Endothelial cell (in vitro differentiated cells): ENCODE data around the gene MACROH2A2. TPM values are rescaled to one million over a fixed set of nuclear protein-coding genes. Genes with fewer than 3 reads are reported as not detected.
"Not testable (repeated sequence)": the region's sequence is repeated elsewhere in the genome, so short reads cannot be mapped to it uniquely, and the experiment has no call there.

Experiments
- DNase-seq: peaks from one replicate; pipeline ENCODE4 v3.0.0; 2021; ENCODE audit warnings: low spot score
- H3K27ac Mint-ChIP-seq: one replicate; pipeline ENCODE4 v1.8.0; 2021; ENCODE audit warnings: mixed read lengths, inconsistent platforms; ENCODE audit not compliant: unreplicated experiment
- H3K27me3 Mint-ChIP-seq: one replicate; pipeline ENCODE4 v1.8.0; 2021; ENCODE audit warnings: mild to moderate bottlenecking, moderate library complexity, mixed read lengths, inconsistent platforms; ENCODE audit not compliant: unreplicated experiment
- H3K36me3 Mint-ChIP-seq: one replicate; pipeline ENCODE4 v1.8.0; 2021; ENCODE audit warnings: mild to moderate bottlenecking, low read depth, mixed read lengths, inconsistent platforms; ENCODE audit not compliant: unreplicated experiment
- H3K4me1 Mint-ChIP-seq: one replicate; pipeline ENCODE4 v1.8.0; 2021; ENCODE audit warnings: mild to moderate bottlenecking, mixed read lengths, inconsistent platforms; ENCODE audit not compliant: unreplicated experiment
- H3K4me3 Mint-ChIP-seq: one replicate; pipeline ENCODE4 v1.8.0; 2021; ENCODE audit warnings: mild to moderate bottlenecking, mixed read lengths, inconsistent platforms; ENCODE audit not compliant: unreplicated experiment
- H3K9me3 Mint-ChIP-seq: one replicate; pipeline ENCODE4 v1.8.0; 2021; ENCODE audit warnings: mixed read lengths, inconsistent platforms; ENCODE audit not compliant: unreplicated experiment
- CTCF ChIP-seq: fragments of 200-600 bp; sonication (generic); IDR thresholded peaks from one replicate; pipeline ENCODE4 v1.5.0; 2021; ENCODE audit warnings: antibody characterized with exemption; ENCODE audit not compliant: unreplicated experiment
- total RNA-seq: library from RNA; stranded (reverse); fragmentation: NEBNext Ultra II Directional; extraction: Animal tissue kit (Norgen Biotek cat#: 25700); gene quantifications from one replicate; pipeline ENCODE4 v1.2.1, GENCODE V29; 2021; ENCODE audit not compliant: unreplicated experiment

The MACROH2A2 gene
- total RNA-seq, 1 donor from 2014 or later, result 75.2 TPM

GRCh38 chr10:70096705-70097420, 44.2 kb downstream of the MACROH2A2 start:
- Mint-ChIP-seq H3K27ac (no peak overlapping the region), H3K9me3 (no peaks in the 10 kb centered on the region), H3K4me3 (no peak overlapping the region), H3K27me3 (no peaks in the 10 kb centered on the region), H3K4me1 (no peaks in the 10 kb centered on the region), H3K36me3 (peaks cover 58% of the 10 kb centered on the region)
- DNase-seq, result no peak
- TF ChIP-seq CTCF, result no peak

- no peak for TF ChIP-seq CTCF
- Mint-ChIP-seq H3K9me3 (no peaks in the 10 kb centered on the region), H3K36me3 (peaks cover 58% of the 10 kb centered on the region), H3K4me1 (no peaks in the 10 kb centered on the region), H3K4me3 (no peak overlapping the region), H3K27ac (no peak overlapping the region), H3K27me3 (peaks cover 2% of the 10 kb centered on the region)
- no peak for DNase-seq
These were observed 44.8 kb downstream of the MACROH2A2 start for GRCh38 chr10:70097459-70097858.

GRCh38 chr10:70098271-70098670, 45.6 kb downstream of the MACROH2A2 start:
- H3K9me3 Mint-ChIP-seq, result no peaks in the 10 kb centered on the region

GRCh38 chr10:70101068-70101562, 48.5 kb downstream of the MACROH2A2 start:
- not testable (repeated sequence) for DNase-seq, H3K4me3 Mint-ChIP-seq, H3K9me3 Mint-ChIP-seq, H3K27me3 Mint-ChIP-seq, H3K27ac Mint-ChIP-seq, H3K4me1 Mint-ChIP-seq
- H3K36me3 Mint-ChIP-seq, result peaks cover 57% of the 10 kb centered on the region

More at GRCh38 chr10:70098271-70098670, 45.6 kb downstream of the MACROH2A2 start:
- Mint-ChIP-seq H3K36me3 (peaks cover 57% of the 10 kb centered on the region), H3K27me3 (peaks cover 2% of the 10 kb centered on the region), H3K4me1 (no peaks in the 10 kb centered on the region), H3K27ac (no peak overlapping the region), H3K4me3 (no peak overlapping the region)
- no peak for DNase-seq
- no peak for TF ChIP-seq CTCF

GRCh38 chr10:70101668-70102067, 49.0 kb downstream of the MACROH2A2 start:
- Mint-ChIP-seq H3K4me3 (no peak overlapping the region), H3K27ac (no peak overlapping the region), H3K27me3 (peaks cover 6% of the 10 kb centered on the region), H3K9me3 (no peaks in the 10 kb centered on the region), H3K4me1 (no peaks in the 10 kb centered on the region), H3K36me3 (peaks cover 54% of the 10 kb centered on the region)
- TF ChIP-seq CTCF, result no peak
- DNase-seq, result no peak
